Muscle of back (tissue), 13 donors: ENCODE data around the gene ARHGEF5. TPM values are rescaled to one million over a fixed set of nuclear protein-coding genes. Genes with fewer than 3 reads are reported as not detected.
A peak's percentile ranks its signal among the peaks of the same experiment; 100 is the strongest.
"Not testable (repeated sequence)": the region's sequence is repeated elsewhere in the genome, so short reads cannot be mapped to it uniquely, and the experiment has no call there.

Source experiments
- DNase-seq, 3 donors: peaks; one replicate each; pipeline versions ENCODE4 v3.0.0 to v3.0.0-alpha.2; 2013
- long read RNA-seq, 9 donors: transcript quantifications; one replicate each; lab custom pipeline, GENCODE V29; 2026
- polyA plus RNA-seq, 10 donors: library from polyadenylated mRNA; unstranded; fragments of 120-200 nt; gene quantifications; one replicate each; pipeline ENCODE4 v1.2.1, GENCODE V29; 2013; ENCODE audit not compliant: insufficient read length in 10 of 10

The ARHGEF5 gene
- polyA plus RNA-seq, result 1 to 10 TPM; 1.6 to 5.5 (median 2.4) TPM
- long read RNA-seq, donor 1, result 0 reads
- long read RNA-seq, donor 2, result 0 reads
- long read RNA-seq, donor 3, result 0 reads
- long read RNA-seq, donor 4, result 0 reads
- long read RNA-seq, donor 5, result 0 reads
- long read RNA-seq, donor 6, result 0 reads
- long read RNA-seq, donor 7, result 0 reads
- long read RNA-seq, donor 8, result 0 reads
- long read RNA-seq, donor 9, result 0 reads

GRCh38 chr7:144355176-144355822 lies at the start of gene ARHGEF5:
Gene ARHGEF5 (plus strand): TSS chr7:144355402. CDS start chr7:144362670, 7,268 bp downstream.
- not testable (repeated sequence) for DNase-seq

GRCh38 chr7:144309702-144310101 lies 45.5 kb upstream of the ARHGEF5 start:
- DNase-seq, result not testable (repeated sequence)

- not testable (repeated sequence) for DNase-seq
These were observed 44.0 kb upstream of the ARHGEF5 start for GRCh38 chr7:144311218-144311617.

GRCh38 chr7:144311872-144312469 lies 43.2 kb upstream of the ARHGEF5 start, which contains the start of gene OR2A1:
Gene OR2A1 (plus strand): TSS chr7:144312419. CDS start chr7:144318125, 5,706 bp downstream.
- not testable (repeated sequence) for DNase-seq

GRCh38 chr7:144317537-144317936 lies 37.7 kb upstream of the ARHGEF5 start:
- DNase-seq, result not testable (repeated sequence)

- not testable (repeated sequence) for DNase-seq
These were observed 35.7 kb upstream of the ARHGEF5 start for GRCh38 chr7:144319547-144319946.

GRCh38 chr7:144321677-144322206 lies 33.5 kb upstream of the ARHGEF5 start:
- DNase-seq, result peak in 1 of 3 donors; percentile 0

- DNase-seq, result not testable (repeated sequence)
These were observed 31.8 kb upstream of the ARHGEF5 start for GRCh38 chr7:144323359-144323758.

GRCh38 chr7:144325868-144326267 lies 29.3 kb upstream of the ARHGEF5 start:
- not testable (repeated sequence) for DNase-seq

- DNase-seq, result not testable (repeated sequence)
These were observed 25.2 kb upstream of the ARHGEF5 start for GRCh38 chr7:144330044-144330443.

GRCh38 chr7:144331221-144331995 lies 23.8 kb upstream of the ARHGEF5 start:
- not testable (repeated sequence) for DNase-seq

GRCh38 chr7:144331996-144332288 lies 23.3 kb upstream of the ARHGEF5 start:
- peak in 1 of 3 donors; percentile 0 for DNase-seq

- DNase-seq, result not testable (repeated sequence)
These were observed 6.6 kb upstream of the ARHGEF5 start for GRCh38 chr7:144348625-144349024.

- DNase-seq, result not testable (repeated sequence)
These were observed 3.5 kb upstream of the ARHGEF5 start for GRCh38 chr7:144351667-144352066.

- not testable (repeated sequence) for DNase-seq
These were observed 983 bp downstream of the ARHGEF5 start for GRCh38 chr7:144356185-144356584.

GRCh38 chr7:144356860-144357259 lies 1.7 kb downstream of the ARHGEF5 start:
- DNase-seq, result not testable (repeated sequence)

GRCh38 chr7:144362061-144362460 lies 6.9 kb downstream of the ARHGEF5 start:
- not testable (repeated sequence) for DNase-seq

- not testable (repeated sequence) for DNase-seq
These were observed 10.3 kb downstream of the ARHGEF5 start for GRCh38 chr7:144365523-144365922.

GRCh38 chr7:144367250-144367649 lies 12.0 kb downstream of the ARHGEF5 start:
- DNase-seq, result not testable (repeated sequence)

GRCh38 chr7:144369221-144369620 lies 14.0 kb downstream of the ARHGEF5 start:
- DNase-seq, result not testable (repeated sequence)

- DNase-seq, result no peak
These were observed 23.4 kb downstream of the ARHGEF5 start for GRCh38 chr7:144378651-144379050.
